K562 (cell line): ENCODE measurements around the gene TMEM267. TPM values are rescaled to one million over a fixed set of nuclear protein-coding genes. Genes with fewer than 3 reads are reported as not detected.

Experiments
- MIER1 ChIP-seq: fragments of 450-650 bp; IDR thresholded peaks from 2 replicates; pipeline ENCODE4 v1.6.1; 2016; ENCODE audit warnings: antibody characterized with exemption, mild to moderate bottlenecking, low read depth
- MXI1 ChIP-seq: IDR thresholded peaks from 2 replicates; pipeline ENCODE4 v1.6.1; 2011; ENCODE audit warnings: low read depth, mild to moderate bottlenecking, improper control_type of control experiment, low read length
- ZNF780A ChIP-seq: fragments of 250-450 bp; sonication (Bioruptor Pico); IDR thresholded peaks from 2 replicates; pipeline ENCODE4 v1.5.0; 2021; ENCODE audit warnings: mild to moderate bottlenecking
- polyA plus RNA-seq, 8 experiments: library from polyadenylated mRNA; depleted of rRNA in 4 of 8; stranded (reverse) in 5 of 8; unstranded in 3 of 8; fragments of >200 nt; fragmentation: Nextera tagmentation in 2 of 8; fragmentation: Illumina TruSeq in 1 of 8; extraction: Ambion mirVana in 2 of 8; extraction: Trizol in 1 of 8; gene quantifications; 2 replicates each; pipeline versions ENCODE4 v1.2.1 to v1.2.3, GENCODE V29; 2011 to 2014; ENCODE audit warnings: inconsistent platforms in 1 of 8, missing spikeins in 1 of 8
- total RNA-seq, 7 experiments: library from RNA; depleted of rRNA in 6 of 7; stranded (reverse); fragments of >200 nt in 6 of 7; fragmentation: Illumina TruSeq in 2 of 7; extraction: Trizol in 2 of 7; gene quantifications; 2 replicates each; pipeline versions ENCODE4 v1.2.1 to v1.2.3, GENCODE V29; 2011 to 2021; ENCODE audit warnings: low replicate concordance in 1 of 7
- TF ChIP-seq, protein P1 (sequence below), 2 experiments: fragments of 450-650 bp; IDR thresholded peaks; 2 replicates each; pipeline ENCODE4 v1.6.1; 2018; ENCODE audit warnings: mild to moderate bottlenecking in 2 of 2, low read depth in 1 of 2; ENCODE audit not compliant: partially characterized antibody in 2 of 2
- TF ChIP-seq, protein P2 (sequence below): sonication (generic); formaldehyde crosslinking; IDR thresholded peaks from 2 replicates; pipeline ENCODE4 v1.8.0; 2022; ENCODE audit warnings: mild to moderate bottlenecking, missing genetic modification reagents, borderline replicate concordance
- TF ChIP-seq, protein P3 (sequence below): fragments of 200-800 bp; sonication (Bioruptor generic); IDR thresholded peaks from 2 replicates; pipeline ENCODE4 v1.6.1; 2017; ENCODE audit warnings: missing genetic modification characterization, missing compliant biosample characterization
- TF ChIP-seq, protein P4 (sequence below), 2 experiments: IDR thresholded peaks; 2 replicates each; pipeline ENCODE4 v1.6.1; 2012; ENCODE audit warnings: improper control_type of control experiment in 2 of 2, low read depth in 2 of 2, low read length in 2 of 2, borderline replicate concordance in 1 of 2
- TF ChIP-seq, protein P5 (sequence below): IDR thresholded peaks from 2 replicates; pipeline ENCODE4 v1.6.1; 2012; ENCODE audit warnings: low read depth, low read length, improper control_type of control experiment, borderline replicate concordance
- TF ChIP-seq, protein P6 (sequence below): IDR thresholded peaks from 2 replicates; pipeline ENCODE4 v1.6.1; 2011; ENCODE audit warnings: borderline replicate concordance, low read depth, mild to moderate bottlenecking, moderate library complexity, low read length; ENCODE audit not compliant: insufficient read depth, poor library complexity, severe bottlenecking

Gene TMEM267
- total and polyA plus RNA-seq, 9 of the 15 experiments (the other 6 are each of a cell fraction or from before 2014, with no cell fraction given): 8.1 to 61.1 (median 17.8) TPM

DNA sequence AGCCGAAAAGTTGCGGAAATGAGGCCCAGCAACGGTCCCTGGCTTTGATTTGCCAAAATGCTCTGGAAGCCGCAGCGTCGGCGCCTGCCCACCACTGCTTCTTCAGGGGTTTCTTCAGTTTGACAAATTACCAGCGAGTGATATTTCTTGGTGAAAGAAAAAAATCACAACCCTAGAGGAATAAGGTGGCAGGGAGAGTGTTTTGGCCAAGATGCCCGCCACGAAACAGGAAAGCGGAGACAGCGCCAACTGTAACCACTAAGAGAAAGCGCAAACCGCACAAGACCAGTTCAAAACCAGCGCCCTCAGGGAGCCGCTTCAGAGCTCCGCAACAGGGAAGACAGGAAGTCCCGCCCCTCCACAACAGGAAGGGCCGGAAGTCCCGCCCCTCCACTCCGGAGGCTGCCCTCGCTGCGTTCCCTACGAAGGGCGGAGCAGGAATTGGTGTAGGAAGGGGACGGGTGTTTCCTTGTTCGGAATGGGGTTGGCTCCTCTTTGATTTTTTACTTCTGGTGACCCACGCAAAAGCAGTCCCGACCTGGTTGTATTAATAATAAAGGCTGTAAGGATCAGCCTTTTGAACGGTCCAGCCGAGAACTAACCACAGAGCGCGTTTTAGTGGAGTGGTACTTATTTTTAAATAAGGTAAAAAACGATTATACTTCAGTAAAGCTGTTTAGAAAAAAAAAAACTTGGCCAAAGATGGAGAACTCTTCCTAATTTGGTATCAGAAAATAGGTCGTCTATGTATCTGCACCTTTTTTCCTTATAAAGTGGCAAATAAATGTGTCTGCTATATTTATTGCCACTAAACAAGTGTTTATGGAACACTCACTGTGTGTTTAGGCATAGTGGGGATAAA lies 31.4 kb upstream of the TMEM267 start, which contains the start of gene C5orf34 (continued):
- TF ChIP-seq ZNF780A (CRISPR knock-in tag) (no peak), MIER1 (no peak), MXI1 (no peak)
- TF ChIP-seq, protein P1, sequence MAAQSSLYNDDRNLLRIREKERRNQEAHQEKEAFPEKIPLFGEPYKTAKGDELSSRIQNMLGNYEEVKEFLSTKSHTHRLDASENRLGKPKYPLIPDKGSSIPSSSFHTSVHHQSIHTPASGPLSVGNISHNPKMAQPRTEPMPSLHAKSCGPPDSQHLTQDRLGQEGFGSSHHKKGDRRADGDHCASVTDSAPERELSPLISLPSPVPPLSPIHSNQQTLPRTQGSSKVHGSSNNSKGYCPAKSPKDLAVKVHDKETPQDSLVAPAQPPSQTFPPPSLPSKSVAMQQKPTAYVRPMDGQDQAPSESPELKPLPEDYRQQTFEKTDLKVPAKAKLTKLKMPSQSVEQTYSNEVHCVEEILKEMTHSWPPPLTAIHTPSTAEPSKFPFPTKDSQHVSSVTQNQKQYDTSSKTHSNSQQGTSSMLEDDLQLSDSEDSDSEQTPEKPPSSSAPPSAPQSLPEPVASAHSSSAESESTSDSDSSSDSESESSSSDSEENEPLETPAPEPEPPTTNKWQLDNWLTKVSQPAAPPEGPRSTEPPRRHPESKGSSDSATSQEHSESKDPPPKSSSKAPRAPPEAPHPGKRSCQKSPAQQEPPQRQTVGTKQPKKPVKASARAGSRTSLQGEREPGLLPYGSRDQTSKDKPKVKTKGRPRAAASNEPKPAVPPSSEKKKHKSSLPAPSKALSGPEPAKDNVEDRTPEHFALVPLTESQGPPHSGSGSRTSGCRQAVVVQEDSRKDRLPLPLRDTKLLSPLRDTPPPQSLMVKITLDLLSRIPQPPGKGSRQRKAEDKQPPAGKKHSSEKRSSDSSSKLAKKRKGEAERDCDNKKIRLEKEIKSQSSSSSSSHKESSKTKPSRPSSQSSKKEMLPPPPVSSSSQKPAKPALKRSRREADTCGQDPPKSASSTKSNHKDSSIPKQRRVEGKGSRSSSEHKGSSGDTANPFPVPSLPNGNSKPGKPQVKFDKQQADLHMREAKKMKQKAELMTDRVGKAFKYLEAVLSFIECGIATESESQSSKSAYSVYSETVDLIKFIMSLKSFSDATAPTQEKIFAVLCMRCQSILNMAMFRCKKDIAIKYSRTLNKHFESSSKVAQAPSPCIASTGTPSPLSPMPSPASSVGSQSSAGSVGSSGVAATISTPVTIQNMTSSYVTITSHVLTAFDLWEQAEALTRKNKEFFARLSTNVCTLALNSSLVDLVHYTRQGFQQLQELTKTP (IDR thresholded peaks at IDR 0.05; ENCODE audit: low read depth in 1 of 2, partially characterized antibody in 2 of 2): peak in 1 of 2 experiments; percentile 44
- TF ChIP-seq, protein P2, sequence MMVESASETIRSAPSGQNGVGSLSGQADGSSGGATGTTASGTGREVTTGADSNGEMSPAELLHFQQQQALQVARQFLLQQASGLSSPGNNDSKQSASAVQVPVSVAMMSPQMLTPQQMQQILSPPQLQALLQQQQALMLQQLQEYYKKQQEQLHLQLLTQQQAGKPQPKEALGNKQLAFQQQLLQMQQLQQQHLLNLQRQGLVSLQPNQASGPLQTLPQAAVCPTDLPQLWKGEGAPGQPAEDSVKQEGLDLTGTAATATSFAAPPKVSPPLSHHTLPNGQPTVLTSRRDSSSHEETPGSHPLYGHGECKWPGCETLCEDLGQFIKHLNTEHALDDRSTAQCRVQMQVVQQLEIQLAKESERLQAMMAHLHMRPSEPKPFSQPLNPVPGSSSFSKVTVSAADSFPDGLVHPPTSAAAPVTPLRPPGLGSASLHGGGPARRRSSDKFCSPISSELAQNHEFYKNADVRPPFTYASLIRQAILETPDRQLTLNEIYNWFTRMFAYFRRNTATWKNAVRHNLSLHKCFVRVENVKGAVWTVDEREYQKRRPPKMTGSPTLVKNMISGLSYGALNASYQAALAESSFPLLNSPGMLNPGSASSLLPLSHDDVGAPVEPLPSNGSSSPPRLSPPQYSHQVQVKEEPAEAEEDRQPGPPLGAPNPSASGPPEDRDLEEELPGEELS (CRISPR knock-in tag): no peak
- TF ChIP-seq, protein P3, sequence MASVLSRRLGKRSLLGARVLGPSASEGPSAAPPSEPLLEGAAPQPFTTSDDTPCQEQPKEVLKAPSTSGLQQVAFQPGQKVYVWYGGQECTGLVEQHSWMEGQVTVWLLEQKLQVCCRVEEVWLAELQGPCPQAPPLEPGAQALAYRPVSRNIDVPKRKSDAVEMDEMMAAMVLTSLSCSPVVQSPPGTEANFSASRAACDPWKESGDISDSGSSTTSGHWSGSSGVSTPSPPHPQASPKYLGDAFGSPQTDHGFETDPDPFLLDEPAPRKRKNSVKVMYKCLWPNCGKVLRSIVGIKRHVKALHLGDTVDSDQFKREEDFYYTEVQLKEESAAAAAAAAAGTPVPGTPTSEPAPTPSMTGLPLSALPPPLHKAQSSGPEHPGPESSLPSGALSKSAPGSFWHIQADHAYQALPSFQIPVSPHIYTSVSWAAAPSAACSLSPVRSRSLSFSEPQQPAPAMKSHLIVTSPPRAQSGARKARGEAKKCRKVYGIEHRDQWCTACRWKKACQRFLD (CRISPR knock-in tag): peak; percentile 80
- TF ChIP-seq, protein P4, sequence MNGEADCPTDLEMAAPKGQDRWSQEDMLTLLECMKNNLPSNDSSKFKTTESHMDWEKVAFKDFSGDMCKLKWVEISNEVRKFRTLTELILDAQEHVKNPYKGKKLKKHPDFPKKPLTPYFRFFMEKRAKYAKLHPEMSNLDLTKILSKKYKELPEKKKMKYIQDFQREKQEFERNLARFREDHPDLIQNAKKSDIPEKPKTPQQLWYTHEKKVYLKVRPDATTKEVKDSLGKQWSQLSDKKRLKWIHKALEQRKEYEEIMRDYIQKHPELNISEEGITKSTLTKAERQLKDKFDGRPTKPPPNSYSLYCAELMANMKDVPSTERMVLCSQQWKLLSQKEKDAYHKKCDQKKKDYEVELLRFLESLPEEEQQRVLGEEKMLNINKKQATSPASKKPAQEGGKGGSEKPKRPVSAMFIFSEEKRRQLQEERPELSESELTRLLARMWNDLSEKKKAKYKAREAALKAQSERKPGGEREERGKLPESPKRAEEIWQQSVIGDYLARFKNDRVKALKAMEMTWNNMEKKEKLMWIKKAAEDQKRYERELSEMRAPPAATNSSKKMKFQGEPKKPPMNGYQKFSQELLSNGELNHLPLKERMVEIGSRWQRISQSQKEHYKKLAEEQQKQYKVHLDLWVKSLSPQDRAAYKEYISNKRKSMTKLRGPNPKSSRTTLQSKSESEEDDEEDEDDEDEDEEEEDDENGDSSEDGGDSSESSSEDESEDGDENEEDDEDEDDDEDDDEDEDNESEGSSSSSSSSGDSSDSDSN (IDR thresholded peaks at IDR 0.05; ENCODE audit: borderline replicate concordance in 1 of 2, low read depth in 2 of 2, low read length in 2 of 2): 0 out of 4 replicates have a peak, but pooled peaks of 1 of the 2 experiments have one; percentile 32
- TF ChIP-seq, protein P5, sequence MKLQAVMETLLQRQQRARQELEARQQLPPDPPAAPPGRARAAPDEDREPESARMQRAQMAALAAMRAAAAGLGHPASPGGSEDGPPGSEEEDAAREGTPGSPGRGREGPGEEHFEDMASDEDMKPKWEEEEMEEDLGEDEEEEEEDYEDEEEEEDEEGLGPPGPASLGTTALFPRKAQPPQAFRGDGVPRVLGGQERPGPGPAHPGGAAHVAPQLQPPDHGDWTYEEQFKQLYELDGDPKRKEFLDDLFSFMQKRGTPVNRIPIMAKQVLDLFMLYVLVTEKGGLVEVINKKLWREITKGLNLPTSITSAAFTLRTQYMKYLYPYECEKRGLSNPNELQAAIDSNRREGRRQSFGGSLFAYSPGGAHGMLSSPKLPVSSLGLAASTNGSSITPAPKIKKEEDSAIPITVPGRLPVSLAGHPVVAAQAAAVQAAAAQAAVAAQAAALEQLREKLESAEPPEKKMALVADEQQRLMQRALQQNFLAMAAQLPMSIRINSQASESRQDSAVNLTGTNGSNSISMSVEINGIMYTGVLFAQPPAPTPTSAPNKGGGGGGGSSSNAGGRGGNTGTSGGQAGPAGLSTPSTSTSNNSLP: peak; percentile 81; the same call in 1 of the 2 replicates
- TF ChIP-seq, protein P6, sequence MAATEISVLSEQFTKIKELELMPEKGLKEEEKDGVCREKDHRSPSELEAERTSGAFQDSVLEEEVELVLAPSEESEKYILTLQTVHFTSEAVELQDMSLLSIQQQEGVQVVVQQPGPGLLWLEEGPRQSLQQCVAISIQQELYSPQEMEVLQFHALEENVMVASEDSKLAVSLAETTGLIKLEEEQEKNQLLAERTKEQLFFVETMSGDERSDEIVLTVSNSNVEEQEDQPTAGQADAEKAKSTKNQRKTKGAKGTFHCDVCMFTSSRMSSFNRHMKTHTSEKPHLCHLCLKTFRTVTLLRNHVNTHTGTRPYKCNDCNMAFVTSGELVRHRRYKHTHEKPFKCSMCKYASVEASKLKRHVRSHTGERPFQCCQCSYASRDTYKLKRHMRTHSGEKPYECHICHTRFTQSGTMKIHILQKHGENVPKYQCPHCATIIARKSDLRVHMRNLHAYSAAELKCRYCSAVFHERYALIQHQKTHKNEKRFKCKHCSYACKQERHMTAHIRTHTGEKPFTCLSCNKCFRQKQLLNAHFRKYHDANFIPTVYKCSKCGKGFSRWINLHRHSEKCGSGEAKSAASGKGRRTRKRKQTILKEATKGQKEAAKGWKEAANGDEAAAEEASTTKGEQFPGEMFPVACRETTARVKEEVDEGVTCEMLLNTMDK: no peak
